C4-2B (cell line): ENCODE measurements around the gene PARD3.

Experiments
- H3K27ac ChIP-seq: fragments of 450-650 bp; 2 replicates; pipeline ENCODE4 v1.5.1; 2017
- CTCF ChIP-seq: fragments of 450-650 bp; conservative IDR thresholded peaks from 2 replicates; pipeline ENCODE4 v1.5.1; 2017; ENCODE audit warnings: mild to moderate bottlenecking
- ZFX ChIP-seq: fragments of 450-650 bp; IDR thresholded peaks from 2 replicates; pipeline ENCODE4 v1.6.1; 2017

PARD3 gene

GRCh38 chr10:34786464-34786863 lies 28.6 kb downstream of the PARD3 start:
- H3K27ac ChIP-seq = no peak overlapping the region
- TF ChIP-seq CTCF = no peak
- TF ChIP-seq ZFX = no peak

GRCh38 chr10:34781711-34782110 lies 33.4 kb downstream of the PARD3 start:
- no peak for TF ChIP-seq CTCF
- TF ChIP-seq ZFX = no peak
- H3K27ac ChIP-seq = no peak overlapping the region

- TF ChIP-seq ZFX (no peak), CTCF (no peak)
- H3K27ac ChIP-seq = no peak overlapping the region
Observed at GRCh38 chr10:34780818-34781380, 34.2 kb downstream of the PARD3 start.

GRCh38 chr10:34778237-34778636 lies 36.9 kb downstream of the PARD3 start:
- TF ChIP-seq CTCF = no peak
- TF ChIP-seq ZFX = no peak
- no peak overlapping the region for H3K27ac ChIP-seq

GRCh38 chr10:34776090-34776690 lies 38.9 kb downstream of the PARD3 start:
- TF ChIP-seq CTCF (no peak), ZFX (no peak)
- H3K27ac ChIP-seq = no peak overlapping the region

- no peak overlapping the region for H3K27ac ChIP-seq
- TF ChIP-seq CTCF (no peak), ZFX (no peak)
Observed at GRCh38 chr10:34775044-34775637, 40.0 kb downstream of the PARD3 start.
